PFSK-1 (cell line): ENCODE data around the gene CC2D2B.

Experiments
- FOXP2 ChIP-seq: optimal IDR thresholded peaks from 2 replicates; pipeline ENCODE3; 2011; ENCODE audit warnings: borderline replicate concordance, control low read depth, inconsistent platforms; ENCODE audit not compliant: insufficient read depth; ENCODE audit errors: extremely low read length, extremely low read depth
- POLR2AphosphoS5 ChIP-seq: IDR thresholded peaks from 2 replicates; pipeline ENCODE4 v1.6.1; 2012; ENCODE audit warnings: low read depth, mild to moderate bottlenecking, control low read depth, low read length, moderate library complexity
- REST ChIP-seq, 2 experiments: IDR thresholded peaks; 2 replicates each; pipeline versions ENCODE4 v1.6.1 to v1.8.0; 2011 to 2012; ENCODE audit warnings: low read depth in 2 of 2, low read length in 2 of 2, control low read depth in 1 of 2, inconsistent platforms in 1 of 2, mild to moderate bottlenecking in 1 of 2, moderate library complexity in 1 of 2; ENCODE audit not compliant: insufficient read depth in 1 of 2
- SIN3A ChIP-seq: IDR thresholded peaks from 2 replicates; pipeline ENCODE4 v1.6.1; 2012; ENCODE audit warnings: mild to moderate bottlenecking, low read length, moderate library complexity, borderline replicate concordance; ENCODE audit not compliant: insufficient read depth
- TAF1 ChIP-seq: IDR thresholded peaks from 2 replicates; pipeline ENCODE4 v1.6.1; 2012; ENCODE audit warnings: low read length, control low read depth, borderline replicate concordance; ENCODE audit not compliant: insufficient read depth

The CC2D2B gene

GRCh38 chr10:95864906-95865813 lies 42.6 kb upstream of the CC2D2B start:
- TF ChIP-seq SIN3A, result no peak
- TF ChIP-seq FOXP2, result no peak

- TF ChIP-seq TAF1 (no peak), REST (IDR thresholded peaks at IDR 0.05; ENCODE audit: insufficient read depth in 1 of 2, low read depth in 2 of 2, low read length in 2 of 2) (no peak), POLR2AphosphoS5 (no peak), FOXP2 (no peak), SIN3A (no peak)
Measured at GRCh38 chr10:95865814-95866466, 41.8 kb upstream of the CC2D2B start.

- TF ChIP-seq TAF1 (no peak), FOXP2 (no peak), SIN3A (no peak), POLR2AphosphoS5 (no peak), REST (IDR thresholded peaks at IDR 0.05; ENCODE audit: insufficient read depth in 1 of 2, low read depth in 2 of 2, low read length in 2 of 2) (no peak)
Measured at GRCh38 chr10:95866467-95866842, 41.3 kb upstream of the CC2D2B start.

- TF ChIP-seq SIN3A (no peak), TAF1 (no peak), POLR2AphosphoS5 (no peak), REST (IDR thresholded peaks at IDR 0.05; ENCODE audit: insufficient read depth in 1 of 2, low read depth in 2 of 2, low read length in 2 of 2) (no peak), FOXP2 (no peak)
Measured at GRCh38 chr10:95867866-95868265, 39.9 kb upstream of the CC2D2B start.

GRCh38 chr10:95872158-95872711 lies 35.5 kb upstream of the CC2D2B start:
- TF ChIP-seq FOXP2, result no peak

- TF ChIP-seq FOXP2, result no peak
- TF ChIP-seq TAF1, result no peak
- no peak for TF ChIP-seq REST (IDR thresholded peaks at IDR 0.05; ENCODE audit: insufficient read depth in 1 of 2, low read depth in 2 of 2, low read length in 2 of 2)
- no peak for TF ChIP-seq POLR2AphosphoS5
- TF ChIP-seq SIN3A, result no peak
Measured at GRCh38 chr10:95873139-95873538, 34.6 kb upstream of the CC2D2B start.
